SW480 (cell line): ENCODE results near the gene WWC1.
"Not testable (repeated sequence)": the region's sequence is repeated elsewhere in the genome, so short reads cannot be mapped to it uniquely, and the experiment has no call there.

Experiments
- DNase-seq: peaks from one replicate; pipeline ENCODE4 v3.0.0-alpha.2; 2016; ENCODE audit warnings: low spot score

WWC1 gene

GRCh38 chr5:168413062-168413461, 121.6 kb downstream of the WWC1 start:
- DNase-seq, result no peak

GRCh38 chr5:168413596-168413995, 122.2 kb downstream of the WWC1 start:
- DNase-seq, result no peak

- no peak for DNase-seq
These were observed 124.0 kb downstream of the WWC1 start for GRCh38 chr5:168415401-168415800.

GRCh38 chr5:168415971-168416370, 124.5 kb downstream of the WWC1 start:
- DNase-seq, result no peak

- DNase-seq, result no peak
These were observed 126.4 kb downstream of the WWC1 start for GRCh38 chr5:168417731-168418429.

- no peak for DNase-seq
These were observed 129.0 kb downstream of the WWC1 start for GRCh38 chr5:168420461-168420860.

- DNase-seq, result no peak
These were observed 131.0 kb downstream of the WWC1 start for GRCh38 chr5:168422431-168422830.

GRCh38 chr5:168423478-168423877, 132.0 kb downstream of the WWC1 start:
- DNase-seq, result no peak

- DNase-seq, result no peak
These were observed 132.5 kb downstream of the WWC1 start for GRCh38 chr5:168423971-168424370.

GRCh38 chr5:168424594-168425323, 133.3 kb downstream of the WWC1 start:
- no peak for DNase-seq

- no peak for DNase-seq
These were observed 134.8 kb downstream of the WWC1 start for GRCh38 chr5:168426007-168426863.

- DNase-seq, result no peak
These were observed 135.4 kb downstream of the WWC1 start for GRCh38 chr5:168426864-168427172.

GRCh38 chr5:168427224-168427623, 135.8 kb downstream of the WWC1 start:
- DNase-seq, result no peak

GRCh38 chr5:168428552-168428951, 137.1 kb downstream of the WWC1 start:
- no peak for DNase-seq

- DNase-seq, result no peak
These were observed 138.9 kb downstream of the WWC1 start for GRCh38 chr5:168430296-168430695.

- DNase-seq, result no peak
These were observed 141.5 kb downstream of the WWC1 start for GRCh38 chr5:168432903-168433302.

- no peak for DNase-seq
These were observed 142.6 kb downstream of the WWC1 start for GRCh38 chr5:168434001-168434400.

- no peak for DNase-seq
These were observed 143.4 kb downstream of the WWC1 start for GRCh38 chr5:168434746-168435321.

- not testable (repeated sequence) for DNase-seq
These were observed 143.9 kb downstream of the WWC1 start for GRCh38 chr5:168435340-168435739.

GRCh38 chr5:168438349-168438748, 146.9 kb downstream of the WWC1 start:
- no peak for DNase-seq

GRCh38 chr5:168443533-168443932, 152.1 kb downstream of the WWC1 start:
- DNase-seq, result no peak

GRCh38 chr5:168443950-168444700, 152.7 kb downstream of the WWC1 start:
- no peak for DNase-seq
